Mesenchymal stem cell (in vitro differentiated cells and primary cell): ENCODE data around the gene CDK6.

ENCODE experiments used
- DNase-seq: peaks from one replicate; pipeline ENCODE4 v3.0.0-alpha.2; 2013
- H2AFZ ChIP-seq: one replicate; pipeline ENCODE4 v1.6.1; 2013; ENCODE audit warnings: low read depth, mild to moderate bottlenecking, control low read depth, inconsistent platforms, low read length, moderate library complexity
- H2AK5ac ChIP-seq: 2 replicates; pipeline ENCODE4 v1.6.1; 2013; ENCODE audit warnings: low read length, moderate library complexity, mild to moderate bottlenecking, inconsistent platforms; ENCODE audit not compliant: severe bottlenecking
- H2BK120ac ChIP-seq: one replicate; pipeline ENCODE4 v1.6.1; 2013; ENCODE audit warnings: low read depth, mild to moderate bottlenecking, inconsistent platforms, low read length, moderate library complexity
- H2BK12ac ChIP-seq, 2 experiments: one replicate each; pipeline ENCODE4 v1.6.1; 2013; ENCODE audit warnings: inconsistent platforms in 2 of 2, low read length in 2 of 2, mild to moderate bottlenecking in 2 of 2, moderate library complexity in 2 of 2, control low read depth in 1 of 2
- H2BK15ac ChIP-seq: one replicate; pipeline ENCODE4 v1.6.1; 2013; ENCODE audit warnings: mild to moderate bottlenecking, low read depth, inconsistent platforms; ENCODE audit not compliant: poor library complexity, severe bottlenecking
- H2BK5ac ChIP-seq: 2 replicates; pipeline ENCODE4 v1.6.1; 2013; ENCODE audit warnings: low read depth, mild to moderate bottlenecking, low read length, control low read depth, inconsistent platforms; ENCODE audit not compliant: poor library complexity, severe bottlenecking
- H3K14ac ChIP-seq, 2 experiments: one replicate each; pipeline ENCODE4 v1.6.1; 2013; ENCODE audit warnings: inconsistent platforms in 2 of 2, low read length in 2 of 2, control low read depth in 1 of 2, mild to moderate bottlenecking in 1 of 2, moderate library complexity in 1 of 2
- H3K18ac ChIP-seq, 2 experiments: one replicate each; pipeline ENCODE4 v1.6.1; 2013; ENCODE audit warnings: inconsistent platforms in 2 of 2, low read length in 2 of 2, control low read depth in 1 of 2, low read depth in 1 of 2, mild to moderate bottlenecking in 1 of 2
- H3K23ac ChIP-seq, 2 experiments: one replicate each; pipeline ENCODE4 v1.6.1; 2013; ENCODE audit warnings: inconsistent platforms in 2 of 2, low read length in 2 of 2, mild to moderate bottlenecking in 2 of 2, moderate library complexity in 2 of 2, control low read depth in 1 of 2
- H3K27ac ChIP-seq: 2 replicates; pipeline ENCODE4 v1.5.1; 2013; ENCODE audit warnings: mild to moderate bottlenecking, moderate library complexity, low read length, control low read depth, inconsistent platforms; ENCODE audit not compliant: poor library complexity, severe bottlenecking
- H3K27me3 ChIP-seq, 2 experiments: 2 replicates each; pipeline versions ENCODE4 v1.6.1 to v1.7.0; 2013; ENCODE audit warnings: low read length in 2 of 2, mild to moderate bottlenecking in 2 of 2, moderate library complexity in 2 of 2, control low read depth in 1 of 2, inconsistent platforms in 1 of 2; ENCODE audit not compliant: control insufficient read depth in 1 of 2, insufficient read depth in 1 of 2
- H3K36me3 ChIP-seq, 2 experiments: 2 replicates each; pipeline versions ENCODE4 v1.6.1 to v1.7.0; 2013; ENCODE audit warnings: low read length in 2 of 2, control low read depth in 1 of 2, inconsistent platforms in 1 of 2, low read depth in 1 of 2, mild to moderate bottlenecking in 1 of 2; ENCODE audit not compliant: insufficient read depth in 2 of 2, control insufficient read depth in 1 of 2
- H3K4ac ChIP-seq, 2 experiments: one replicate each; pipeline ENCODE4 v1.6.1; 2013; ENCODE audit warnings: inconsistent platforms in 2 of 2, low read length in 2 of 2, mild to moderate bottlenecking in 2 of 2, moderate library complexity in 2 of 2, control low read depth in 1 of 2, low read depth in 1 of 2
- H3K4me1 ChIP-seq: 2 replicates; pipeline ENCODE4 v1.6.1; 2013; ENCODE audit warnings: low read depth, low read length, control low read depth; ENCODE audit not compliant: control insufficient read depth, insufficient read depth
- H3K4me2 ChIP-seq: 2 replicates; pipeline ENCODE4 v1.6.1; 2013; ENCODE audit warnings: low read length, mild to moderate bottlenecking, inconsistent platforms; ENCODE audit not compliant: poor library complexity, severe bottlenecking
- H3K4me3 ChIP-seq, 2 experiments: 2 replicates each; pipeline versions ENCODE4 v1.5.1 to v1.7.0; 2013; ENCODE audit warnings: low read length in 2 of 2, mild to moderate bottlenecking in 2 of 2, control low read depth in 1 of 2, low read depth in 1 of 2; ENCODE audit not compliant: insufficient read depth in 1 of 2
- H3K79me1 ChIP-seq: replicated peaks from 2 replicates; pipeline ENCODE4 v1.6.1; 2013; ENCODE audit warnings: mild to moderate bottlenecking, control low read depth, low read length, inconsistent platforms; ENCODE audit not compliant: poor library complexity, severe bottlenecking
- H3K9ac ChIP-seq: 2 replicates; pipeline ENCODE4 v1.7.0; 2013; ENCODE audit warnings: mild to moderate bottlenecking, low read length, moderate library complexity
- H3K9me3 ChIP-seq: 2 replicates; pipeline ENCODE4 v1.7.0; 2013; ENCODE audit warnings: mild to moderate bottlenecking, low read length; ENCODE audit not compliant: control insufficient read depth
- H4K8ac ChIP-seq: one replicate; pipeline ENCODE4 v1.6.1; 2013; ENCODE audit warnings: inconsistent platforms, mild to moderate bottlenecking, low read length, moderate library complexity
- H4K91ac ChIP-seq: one replicate; pipeline ENCODE4 v1.6.1; 2013; ENCODE audit warnings: mild to moderate bottlenecking, low read length, inconsistent platforms
- WGBS: methylation state at CpG from one replicate; pipeline ENCODE4 v1.1.7; 2013; ENCODE audit warnings: mixed read lengths; 5-methylcytosine and 5-hydroxymethylcytosine counted together

CDK6 gene

DNA sequence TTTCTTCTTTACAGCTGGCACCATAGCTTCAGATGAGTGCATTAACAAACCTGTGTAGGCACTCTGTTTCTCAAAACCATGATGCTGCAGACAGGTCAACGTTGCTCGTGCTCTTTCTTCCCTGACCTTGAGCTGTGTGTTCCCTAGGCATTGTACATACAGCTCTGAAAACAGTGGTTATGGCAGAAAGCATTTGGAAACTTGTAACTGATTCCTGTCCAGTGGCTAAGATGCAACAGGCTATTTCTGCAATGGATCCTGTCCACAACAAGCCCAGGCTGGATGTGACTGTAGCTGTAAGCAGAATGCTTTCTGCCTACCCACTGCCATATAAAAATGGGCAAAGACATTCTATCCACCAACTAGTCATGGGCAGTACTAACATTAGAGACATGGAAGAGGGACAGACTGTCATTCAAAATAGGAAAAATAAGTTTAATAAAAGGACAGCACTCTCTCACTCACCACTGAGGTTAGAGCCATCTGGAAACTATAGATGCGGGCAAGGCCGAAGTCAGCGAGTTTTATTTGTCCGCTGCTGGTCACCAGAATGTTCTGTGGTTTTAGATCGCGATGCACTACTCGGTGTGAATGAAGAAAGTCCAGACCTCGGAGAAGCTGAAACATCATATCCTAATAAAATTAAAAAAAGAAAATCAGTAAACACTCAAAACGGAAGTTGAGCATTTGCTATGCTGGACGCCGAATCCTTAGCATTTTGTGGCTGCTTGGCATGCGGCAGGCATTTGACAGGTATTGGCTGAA lies 111.0 kb downstream of the CDK6 start:
- no peak overlapping the region for H2AFZ ChIP-seq
- H2BK120ac ChIP-seq: no peak overlapping the region
- H3K36me3 ChIP-seq: peaks cover 14 to 22% of the 10 kb centered on the region in 2 experiments
- no peak overlapping the region for H4K8ac ChIP-seq
- no peak for DNase-seq
- WGBS: 97% methylated on average over 14 of the region's 14 CpGs
- H2BK12ac ChIP-seq: no peak overlapping the region
- H3K4me1 ChIP-seq: no peaks in the 10 kb centered on the region
- H3K4me3 ChIP-seq: no peak overlapping the region
- H3K4me2 ChIP-seq: no peak overlapping the region
- H3K27ac ChIP-seq: no peak overlapping the region
- H3K9me3 ChIP-seq: no peaks in the 10 kb centered on the region
- no peak overlapping the region for H3K9ac ChIP-seq
- peaks cover 17% of the 10 kb centered on the region for H3K79me1 ChIP-seq
- no peak overlapping the region for H2BK15ac ChIP-seq
- peak overlapping the region; percentile 48 for H2AK5ac ChIP-seq
- H3K4ac ChIP-seq: no peak overlapping the region
- H3K18ac ChIP-seq: no peak overlapping the region
- no peak overlapping the region for H3K14ac ChIP-seq
- no peak overlapping the region for H3K23ac ChIP-seq
- no peaks in the 10 kb centered on the region for H3K27me3 ChIP-seq
- H2BK5ac ChIP-seq: no peak overlapping the region
- H4K91ac ChIP-seq: no peak overlapping the region

- Histone ChIP-seq H3K23ac (no peak overlapping the region), H2AFZ (no peak overlapping the region), H4K91ac (no peak overlapping the region), H2BK120ac (no peak overlapping the region), H3K9me3 (no peaks in the 10 kb centered on the region), H3K14ac (no peak overlapping the region), H3K9ac (no peak overlapping the region), H2BK15ac (no peak overlapping the region), H2AK5ac (peak overlapping the region; percentile 8), H3K4me2 (no peak overlapping the region), H3K27me3 (no peaks in the 10 kb centered on the region), H3K18ac (peak overlapping the region in 1 of 2 experiments; percentile 44), H3K4me3 (no peak overlapping the region), H2BK5ac (no peak overlapping the region), H3K27ac (peak overlapping the region; percentile 48), H3K4ac (peak overlapping the region in 1 of 2 experiments; percentile 1), H3K36me3 (peaks cover 14 to 22% of the 10 kb centered on the region in 2 experiments), H2BK12ac (peak overlapping the region in 1 of 2 experiments; percentile 6), H3K79me1 (peaks cover 13% of the 10 kb centered on the region), H4K8ac (peak overlapping the region; percentile 2), H3K4me1 (no peaks in the 10 kb centered on the region)
- DNase-seq: peak; percentile 26
- 62% methylated on average over 4 of the region's 5 CpGs for WGBS
These were observed 112.4 kb downstream of the CDK6 start for GRCh38 chr7:92723943-92724342.

DNA sequence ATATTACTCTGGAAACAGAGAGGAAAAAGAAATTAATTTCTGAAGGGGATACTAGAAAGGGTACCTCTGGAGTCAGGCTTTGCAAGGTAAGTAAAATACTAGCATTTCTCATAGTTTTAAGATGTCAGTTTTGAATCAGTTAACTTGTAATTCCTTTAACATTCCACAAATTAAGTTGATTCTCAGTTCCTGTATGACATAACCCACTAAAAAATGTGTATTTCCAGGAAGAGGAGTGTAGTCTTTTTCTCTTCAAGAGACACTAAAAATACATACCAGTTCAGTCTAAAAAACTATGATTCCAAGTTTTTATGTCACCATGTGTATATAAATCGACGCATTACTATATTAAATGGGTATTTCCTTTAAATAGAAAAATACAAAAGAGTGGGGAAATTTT lies 113.2 kb downstream of the CDK6 start:
- Histone ChIP-seq H3K36me3 (peaks cover 16 to 23% of the 10 kb centered on the region in 2 experiments), H3K9me3 (no peaks in the 10 kb centered on the region), H3K27ac (peak overlapping the region; percentile 80), H3K4ac (no peak overlapping the region), H4K8ac (no peak overlapping the region), H3K9ac (peak overlapping the region; percentile 48), H3K14ac (no peak overlapping the region), H2AK5ac (no peak overlapping the region), H3K23ac (no peak overlapping the region), H3K4me2 (no peak overlapping the region), H3K27me3 (no peaks in the 10 kb centered on the region), H2BK15ac (no peak overlapping the region), H4K91ac (no peak overlapping the region), H2BK12ac (no peak overlapping the region), H2BK120ac (no peak overlapping the region), H3K4me3 (peak overlapping the region in 1 of 2 experiments; percentile 8), H3K18ac (no peak overlapping the region), H2BK5ac (no peak overlapping the region), H3K79me1 (peaks cover 15% of the 10 kb centered on the region), H2AFZ (no peak overlapping the region), H3K4me1 (peaks cover 3% of the 10 kb centered on the region)
- WGBS: no CpG with 5 or more reads among the region's 2 CpGs
- DNase-seq: peak; percentile 39

DNA sequence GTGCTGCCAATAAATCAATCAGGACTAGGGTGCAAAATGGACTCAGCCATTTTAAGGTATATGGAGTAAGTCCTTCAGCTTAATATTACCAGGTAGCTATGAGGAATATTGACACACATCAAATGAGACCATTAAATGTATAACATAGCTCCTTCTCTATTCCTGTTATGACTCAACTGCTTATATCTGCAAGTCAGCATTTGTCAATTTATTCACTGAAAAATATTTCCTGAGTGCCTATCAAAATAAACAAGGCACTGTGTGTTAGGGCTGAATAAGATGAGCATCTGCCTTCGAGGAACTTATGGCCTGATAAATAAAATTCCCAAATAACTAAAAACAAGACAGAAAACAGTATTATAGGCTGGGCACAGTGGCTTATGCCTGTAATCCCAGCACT lies 113.8 kb downstream of the CDK6 start:
- no peak overlapping the region for H2AK5ac ChIP-seq
- no peak overlapping the region for H3K4me2 ChIP-seq
- peak overlapping the region; percentile 80 for H3K27ac ChIP-seq
- no peak overlapping the region for H3K4ac ChIP-seq
- no peak overlapping the region for H2BK120ac ChIP-seq
- H3K79me1 ChIP-seq: peaks cover 15% of the 10 kb centered on the region
- H4K91ac ChIP-seq: no peak overlapping the region
- WGBS: no CpG with 5 or more reads among the region's 1 CpG
- no peak overlapping the region for H3K18ac ChIP-seq
- H3K36me3 ChIP-seq: peaks cover 16 to 27% of the 10 kb centered on the region in 2 experiments
- peak overlapping the region; percentile 48 for H3K9ac ChIP-seq
- H2BK12ac ChIP-seq: no peak overlapping the region
- H2BK5ac ChIP-seq: no peak overlapping the region
- no peaks in the 10 kb centered on the region for H3K27me3 ChIP-seq
- no peak overlapping the region for H3K23ac ChIP-seq
- H2AFZ ChIP-seq: no peak overlapping the region
- H2BK15ac ChIP-seq: no peak overlapping the region
- H3K4me1 ChIP-seq: peaks cover 7% of the 10 kb centered on the region
- H4K8ac ChIP-seq: no peak overlapping the region
- H3K9me3 ChIP-seq: no peaks in the 10 kb centered on the region
- no peak overlapping the region for H3K4me3 ChIP-seq
- peak; percentile 20 for DNase-seq
- no peak overlapping the region for H3K14ac ChIP-seq
